OCI-LY7 (cell line): ENCODE results near the gene TAS2R8.

Experiments
- EZH2phosphoT487 ChIP-seq: fragments of 200-600 bp; sonication (generic); IDR thresholded peaks from 2 replicates; pipeline ENCODE4 v1.6.1; 2018; ENCODE audit warnings: low read depth, borderline replicate concordance, mild to moderate bottlenecking, mixed run types, antibody characterized with exemption, low read length, moderate library complexity, mixed read lengths
- TF ChIP-seq, protein P1 (sequence below): fragments of 200-600 bp; sonication (generic); conservative IDR thresholded peaks from 2 replicates; pipeline ENCODE4 v1.5.1; 2014; ENCODE audit warnings: mild to moderate bottlenecking, antibody characterized with exemption, low read length, moderate library complexity, mixed read lengths

DNA sequence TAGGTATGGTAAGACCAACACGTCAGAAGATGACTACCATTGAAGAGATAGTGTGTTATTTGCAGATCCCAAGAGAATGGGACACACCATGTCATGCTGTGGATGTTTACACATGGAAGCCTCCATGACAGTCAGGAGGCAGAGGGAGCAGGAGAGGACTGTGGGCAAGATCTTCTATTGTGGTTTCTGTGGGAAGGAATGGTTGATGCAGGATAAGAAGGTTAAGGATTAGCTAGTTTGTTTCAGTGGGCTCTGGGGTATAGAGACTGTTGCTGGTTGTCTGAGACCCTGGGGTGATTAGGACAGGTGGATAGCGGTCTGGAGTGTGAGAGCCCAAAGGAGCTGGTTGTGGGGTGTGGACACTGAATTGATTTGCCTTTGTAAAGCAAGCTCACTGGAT is 28.0 kb downstream of the TAS2R8 start:
- TF ChIP-seq, protein P1, sequence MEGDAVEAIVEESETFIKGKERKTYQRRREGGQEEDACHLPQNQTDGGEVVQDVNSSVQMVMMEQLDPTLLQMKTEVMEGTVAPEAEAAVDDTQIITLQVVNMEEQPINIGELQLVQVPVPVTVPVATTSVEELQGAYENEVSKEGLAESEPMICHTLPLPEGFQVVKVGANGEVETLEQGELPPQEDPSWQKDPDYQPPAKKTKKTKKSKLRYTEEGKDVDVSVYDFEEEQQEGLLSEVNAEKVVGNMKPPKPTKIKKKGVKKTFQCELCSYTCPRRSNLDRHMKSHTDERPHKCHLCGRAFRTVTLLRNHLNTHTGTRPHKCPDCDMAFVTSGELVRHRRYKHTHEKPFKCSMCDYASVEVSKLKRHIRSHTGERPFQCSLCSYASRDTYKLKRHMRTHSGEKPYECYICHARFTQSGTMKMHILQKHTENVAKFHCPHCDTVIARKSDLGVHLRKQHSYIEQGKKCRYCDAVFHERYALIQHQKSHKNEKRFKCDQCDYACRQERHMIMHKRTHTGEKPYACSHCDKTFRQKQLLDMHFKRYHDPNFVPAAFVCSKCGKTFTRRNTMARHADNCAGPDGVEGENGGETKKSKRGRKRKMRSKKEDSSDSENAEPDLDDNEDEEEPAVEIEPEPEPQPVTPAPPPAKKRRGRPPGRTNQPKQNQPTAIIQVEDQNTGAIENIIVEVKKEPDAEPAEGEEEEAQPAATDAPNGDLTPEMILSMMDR: no peak
- no peak for TF ChIP-seq EZH2phosphoT487
